Measurements from ENCODE around the gene AFAP1. TPM values are rescaled to one million over a fixed set of nuclear protein-coding genes. Genes with fewer than 3 reads are reported as not detected.

AFAP1 gene
- polyA plus RNA-seq, 2 donors: 2.0 to 4.0 TPM

DNA sequence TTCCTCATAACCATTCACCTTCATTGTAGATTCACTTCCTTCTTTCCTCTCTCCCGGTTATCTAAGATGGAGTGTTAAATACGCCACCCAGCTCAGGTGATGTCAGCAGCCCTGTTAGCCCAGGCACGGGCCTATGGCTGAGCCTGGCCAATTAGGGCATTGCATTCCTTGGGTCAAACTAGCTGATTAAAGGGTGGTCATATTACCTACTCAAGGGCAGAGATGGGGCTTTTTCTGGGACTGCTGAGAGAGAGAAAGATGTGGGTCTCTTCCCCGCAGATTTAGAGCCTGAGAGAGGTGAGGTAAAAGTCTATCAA is 39.9 kb upstream of the AFAP1 start:
- Histone ChIP-seq H3K27me3 (ENCODE audit: control insufficient read depth in 1 of 2, insufficient read depth in 2 of 2, low read length in 2 of 2) (no peaks in the 10 kb centered on the region), H3K9me3 (ENCODE audit: control insufficient read depth in 2 of 2, insufficient read depth in 1 of 2, low read depth in 1 of 2, low read length in 1 of 2) (no peaks in the 10 kb centered on the region), H3K36me3 (ENCODE audit: control insufficient read depth in 2 of 2, insufficient read depth in 2 of 2, low read length in 1 of 2) (peaks cover 0 to 2% of the 10 kb centered on the region in 2 donors), H3K27ac (ENCODE audit: low read depth in 2 of 2, low read length in 1 of 2) (no peak overlapping the region), H3K4me3 (ENCODE audit: low read depth in 1 of 2, low read length in 2 of 2) (no peak overlapping the region), H3K4me1 (ENCODE audit: control insufficient read depth in 2 of 2, insufficient read depth in 2 of 2, low read length in 1 of 2) (peaks cover 7 to 9% of the 10 kb centered on the region in 2 donors)
- WGBS, 2 donors: 78 to 85% methylated on average over 4 of the region's 4 CpGs

DNA sequence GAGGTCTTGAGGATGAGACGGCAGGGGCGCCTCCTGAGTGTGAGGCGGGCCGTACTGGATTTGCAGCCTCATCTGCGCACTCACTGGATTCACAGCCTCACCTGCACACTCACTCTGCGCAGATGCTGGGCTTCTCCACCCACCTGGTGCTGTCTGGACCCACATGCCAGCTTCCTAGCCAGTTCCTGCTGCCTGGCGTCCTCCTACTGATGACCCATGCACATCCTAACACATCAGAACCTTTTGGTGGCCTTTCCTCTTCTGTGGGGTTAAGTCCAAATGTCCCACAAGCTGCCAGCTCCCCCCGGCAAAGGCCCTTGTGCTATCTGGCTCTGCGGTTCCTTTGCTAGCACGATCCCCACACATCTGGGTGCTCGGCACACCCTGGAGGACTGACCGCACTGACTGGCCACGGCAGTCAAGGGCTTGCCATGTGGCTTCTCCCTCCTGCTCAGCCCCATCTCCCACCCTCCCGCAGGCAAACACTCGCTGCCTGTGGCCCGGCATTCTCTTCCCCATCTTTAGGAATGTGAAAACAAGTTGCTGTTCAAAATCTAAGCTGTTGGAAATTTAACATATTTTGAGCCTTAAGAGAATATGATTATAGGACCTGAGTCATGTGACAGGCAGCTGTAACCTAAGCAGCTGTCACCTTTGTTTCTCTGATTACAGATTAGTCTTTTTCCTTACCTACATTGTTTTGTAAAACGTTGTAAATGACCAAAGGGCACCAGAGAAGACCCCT is 39.4 kb upstream of the AFAP1 start:
- WGBS, 2 donors: 77 to 81% methylated on average over 17 of the region's 17 CpGs
- no peak overlapping the region for H3K4me3 ChIP-seq (ENCODE audit: low read depth in 1 of 2, low read length in 2 of 2)
- peaks cover 0 to 2% of the 10 kb centered on the region in 2 donors for H3K36me3 ChIP-seq (ENCODE audit: control insufficient read depth in 2 of 2, insufficient read depth in 2 of 2, low read length in 1 of 2)
- peak overlapping the region; percentile 64 to 75 for H3K27ac ChIP-seq (ENCODE audit: low read depth in 2 of 2, low read length in 1 of 2)
- no peaks in the 10 kb centered on the region for H3K9me3 ChIP-seq (ENCODE audit: control insufficient read depth in 2 of 2, insufficient read depth in 1 of 2, low read depth in 1 of 2, low read length in 1 of 2)
- H3K4me1 ChIP-seq (ENCODE audit: control insufficient read depth in 2 of 2, insufficient read depth in 2 of 2, low read length in 1 of 2): peaks cover 7 to 9% of the 10 kb centered on the region in 2 donors
- H3K27me3 ChIP-seq (ENCODE audit: control insufficient read depth in 1 of 2, insufficient read depth in 2 of 2, low read length in 2 of 2): no peaks in the 10 kb centered on the region

DNA sequence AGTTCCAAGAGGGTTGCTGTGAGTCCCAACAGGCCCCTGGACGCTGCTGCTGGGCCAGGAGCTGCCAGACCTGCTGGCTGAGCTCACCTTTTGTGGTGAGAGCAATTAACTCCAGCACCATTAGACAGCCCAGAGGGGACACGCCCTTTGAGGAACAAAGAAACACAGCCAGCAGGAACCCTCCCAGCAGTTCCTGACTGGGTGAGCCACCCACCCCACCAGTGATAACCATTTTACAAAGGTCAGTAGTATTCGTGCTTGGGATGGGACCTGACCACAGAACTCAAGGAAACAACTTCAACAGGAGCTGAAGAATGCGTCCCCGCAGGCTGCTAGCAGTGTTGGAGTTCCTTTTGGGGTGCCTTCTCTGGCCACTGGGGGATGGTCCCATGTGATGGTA is 38.8 kb upstream of the AFAP1 start:
- H3K27ac ChIP-seq (ENCODE audit: low read depth in 2 of 2, low read length in 1 of 2): peak overlapping the region; percentile 64 to 75
- H3K9me3 ChIP-seq (ENCODE audit: control insufficient read depth in 2 of 2, insufficient read depth in 1 of 2, low read depth in 1 of 2, low read length in 1 of 2): no peaks in the 10 kb centered on the region
- H3K4me3 ChIP-seq (ENCODE audit: low read depth in 1 of 2, low read length in 2 of 2): no peak overlapping the region
- peaks cover 7 to 11% of the 10 kb centered on the region in 2 donors for H3K4me1 ChIP-seq (ENCODE audit: control insufficient read depth in 2 of 2, insufficient read depth in 2 of 2, low read length in 1 of 2)
- 38 to 40% methylated on average over 5 of the region's 5 CpGs for WGBS, 2 donors
- no peaks in the 10 kb centered on the region for H3K27me3 ChIP-seq (ENCODE audit: control insufficient read depth in 1 of 2, insufficient read depth in 2 of 2, low read length in 2 of 2)
- peaks cover 0 to 2% of the 10 kb centered on the region in 2 donors for H3K36me3 ChIP-seq (ENCODE audit: control insufficient read depth in 2 of 2, insufficient read depth in 2 of 2, low read length in 1 of 2)

- 92 to 96% methylated on average over 5 of the region's 5 CpGs for WGBS, 2 donors
- H3K4me1 ChIP-seq (ENCODE audit: control insufficient read depth in 2 of 2, insufficient read depth in 2 of 2, low read length in 1 of 2): peaks cover 12 to 21% of the 10 kb centered on the region in 2 donors
Measured at GRCh38 chr4:7976634-7977033, 37.0 kb upstream of the AFAP1 start.

DNA sequence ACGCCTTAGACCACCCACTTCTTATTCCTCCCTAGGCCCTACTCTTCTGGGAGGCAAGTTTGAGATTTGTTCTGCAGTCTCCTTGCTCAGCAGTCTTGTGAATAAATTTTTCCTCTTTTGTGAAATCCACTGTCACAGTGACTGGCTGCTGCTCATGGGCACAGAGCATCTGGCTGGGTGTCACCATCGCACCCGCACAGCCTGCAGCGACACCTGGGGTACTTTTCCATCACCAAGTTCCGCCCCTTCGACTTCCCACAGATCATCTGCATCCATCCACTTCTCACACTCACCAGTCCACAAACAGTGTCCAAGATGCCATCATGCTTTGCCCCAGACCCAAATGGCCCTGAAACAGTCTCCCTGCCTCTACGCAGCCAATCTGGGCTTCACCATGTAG is 36.4 kb upstream of the AFAP1 start:
- no peak overlapping the region for H3K4me3 ChIP-seq (ENCODE audit: low read depth in 1 of 2, low read length in 2 of 2)
- H3K4me1 ChIP-seq (ENCODE audit: control insufficient read depth in 2 of 2, insufficient read depth in 2 of 2, low read length in 1 of 2): peaks cover 14 to 27% of the 10 kb centered on the region in 2 donors
- H3K9me3 ChIP-seq (ENCODE audit: control insufficient read depth in 2 of 2, insufficient read depth in 1 of 2, low read depth in 1 of 2, low read length in 1 of 2): no peaks in the 10 kb centered on the region
- H3K27ac ChIP-seq (ENCODE audit: low read depth in 2 of 2, low read length in 1 of 2): no peak overlapping the region
- 89 to 92% methylated on average over 7 of the region's 7 CpGs for WGBS, 2 donors
- no peaks in the 10 kb centered on the region for H3K27me3 ChIP-seq (ENCODE audit: control insufficient read depth in 1 of 2, insufficient read depth in 2 of 2, low read length in 2 of 2)
- peaks cover 0 to 2% of the 10 kb centered on the region in 2 donors for H3K36me3 ChIP-seq (ENCODE audit: control insufficient read depth in 2 of 2, insufficient read depth in 2 of 2, low read length in 1 of 2)

More at GRCh38 chr4:7976634-7977033, 37.0 kb upstream of the AFAP1 start:
- Histone ChIP-seq H3K27me3 (ENCODE audit: control insufficient read depth in 1 of 2, insufficient read depth in 2 of 2, low read length in 2 of 2) (no peaks in the 10 kb centered on the region), H3K27ac (ENCODE audit: low read depth in 2 of 2, low read length in 1 of 2) (no peak overlapping the region), H3K4me3 (ENCODE audit: low read depth in 1 of 2, low read length in 2 of 2) (no peak overlapping the region), H3K36me3 (ENCODE audit: control insufficient read depth in 2 of 2, insufficient read depth in 2 of 2, low read length in 1 of 2) (peaks cover 0 to 2% of the 10 kb centered on the region in 2 donors), H3K9me3 (ENCODE audit: control insufficient read depth in 2 of 2, insufficient read depth in 1 of 2, low read depth in 1 of 2, low read length in 1 of 2) (no peaks in the 10 kb centered on the region)

GRCh38 chr4:7974425-7974824 is 34.8 kb upstream of the AFAP1 start:
- peaks cover 15 to 37% of the 10 kb centered on the region in 2 donors for H3K4me1 ChIP-seq (ENCODE audit: control insufficient read depth in 2 of 2, insufficient read depth in 2 of 2, low read length in 1 of 2)
- H3K27me3 ChIP-seq (ENCODE audit: control insufficient read depth in 1 of 2, insufficient read depth in 2 of 2, low read length in 2 of 2): no peaks in the 10 kb centered on the region
- H3K36me3 ChIP-seq (ENCODE audit: control insufficient read depth in 2 of 2, insufficient read depth in 2 of 2, low read length in 1 of 2): no peaks in the 10 kb centered on the region
- WGBS, 2 donors: 96 to 100% methylated on average over 1 of the region's 1 CpG
- H3K9me3 ChIP-seq (ENCODE audit: control insufficient read depth in 2 of 2, insufficient read depth in 1 of 2, low read depth in 1 of 2, low read length in 1 of 2): no peaks in the 10 kb centered on the region
- no peak overlapping the region for H3K4me3 ChIP-seq (ENCODE audit: low read depth in 1 of 2, low read length in 2 of 2)
- H3K27ac ChIP-seq (ENCODE audit: low read depth in 2 of 2, low read length in 1 of 2): no peak overlapping the region

GRCh38 chr4:7973545-7973981 is 33.9 kb upstream of the AFAP1 start:
- H3K4me1 ChIP-seq (ENCODE audit: control insufficient read depth in 2 of 2, insufficient read depth in 2 of 2, low read length in 1 of 2): peaks cover 9 to 30% of the 10 kb centered on the region in 2 donors
- WGBS, 2 donors: 42 to 60% methylated on average over 10 of the region's 10 CpGs
- no peak overlapping the region for H3K4me3 ChIP-seq (ENCODE audit: low read depth in 1 of 2, low read length in 2 of 2)
- no peaks in the 10 kb centered on the region for H3K36me3 ChIP-seq (ENCODE audit: control insufficient read depth in 2 of 2, insufficient read depth in 2 of 2, low read length in 1 of 2)
- H3K27ac ChIP-seq (ENCODE audit: low read depth in 2 of 2, low read length in 1 of 2): peak overlapping the region; percentile 20 to 69
- H3K9me3 ChIP-seq (ENCODE audit: control insufficient read depth in 2 of 2, insufficient read depth in 1 of 2, low read depth in 1 of 2, low read length in 1 of 2): no peaks in the 10 kb centered on the region
- no peaks in the 10 kb centered on the region for H3K27me3 ChIP-seq (ENCODE audit: control insufficient read depth in 1 of 2, insufficient read depth in 2 of 2, low read length in 2 of 2)

- Histone ChIP-seq H3K4me1 (ENCODE audit: control insufficient read depth in 2 of 2, insufficient read depth in 2 of 2, low read length in 1 of 2) (peaks cover 8 to 34% of the 10 kb centered on the region in 2 donors), H3K36me3 (ENCODE audit: control insufficient read depth in 2 of 2, insufficient read depth in 2 of 2, low read length in 1 of 2) (no peaks in the 10 kb centered on the region), H3K27me3 (ENCODE audit: control insufficient read depth in 1 of 2, insufficient read depth in 2 of 2, low read length in 2 of 2) (no peaks in the 10 kb centered on the region), H3K27ac (ENCODE audit: low read depth in 2 of 2, low read length in 1 of 2) (peak overlapping the region; percentile 62), H3K4me3 (ENCODE audit: low read depth in 1 of 2, low read length in 2 of 2) (no peak overlapping the region), H3K9me3 (ENCODE audit: control insufficient read depth in 2 of 2, insufficient read depth in 1 of 2, low read depth in 1 of 2, low read length in 1 of 2) (no peaks in the 10 kb centered on the region)
- WGBS, 2 donors: 80 to 89% methylated on average over 13 of the region's 13 CpGs
Measured at GRCh38 chr4:7971881-7972500, 32.3 kb upstream of the AFAP1 start.

DNA sequence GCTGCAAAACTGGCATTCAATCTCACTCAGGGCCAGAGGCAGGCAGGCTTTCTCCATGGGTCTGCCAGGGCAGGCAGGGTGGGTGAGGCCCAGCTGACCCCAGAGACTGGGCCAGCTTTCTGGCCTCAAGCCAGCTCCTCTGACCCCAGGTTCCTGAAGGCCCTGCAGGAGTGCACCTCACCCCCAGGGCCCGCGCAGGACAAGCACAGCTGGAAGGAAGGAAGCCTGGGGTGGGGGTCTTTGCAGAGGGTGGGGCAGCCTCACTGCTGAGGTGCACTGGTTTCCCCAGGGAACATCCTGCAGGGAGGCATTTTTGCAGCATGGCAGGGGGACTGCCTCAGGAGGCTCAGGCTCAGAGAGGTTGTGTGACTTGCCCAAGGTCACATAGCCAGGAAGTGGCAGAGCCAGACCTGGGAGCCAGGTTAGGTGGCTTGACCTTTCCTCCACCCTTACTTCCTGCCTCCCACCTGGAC is 31.5 kb upstream of the AFAP1 start:
- no peak overlapping the region for H3K4me3 ChIP-seq (ENCODE audit: low read depth in 1 of 2, low read length in 2 of 2)
- peaks cover 8 to 34% of the 10 kb centered on the region in 2 donors for H3K4me1 ChIP-seq (ENCODE audit: control insufficient read depth in 2 of 2, insufficient read depth in 2 of 2, low read length in 1 of 2)
- H3K27ac ChIP-seq (ENCODE audit: low read depth in 2 of 2, low read length in 1 of 2): peak overlapping the region; percentile 57 to 82

More for the DNA sequence above, 31.5 kb upstream of the AFAP1 start:
- Histone ChIP-seq H3K27me3 (ENCODE audit: control insufficient read depth in 1 of 2, insufficient read depth in 2 of 2, low read length in 2 of 2) (no peaks in the 10 kb centered on the region), H3K36me3 (ENCODE audit: control insufficient read depth in 2 of 2, insufficient read depth in 2 of 2, low read length in 1 of 2) (peaks cover 0 to 2% of the 10 kb centered on the region in 2 donors), H3K9me3 (ENCODE audit: control insufficient read depth in 2 of 2, insufficient read depth in 1 of 2, low read depth in 1 of 2, low read length in 1 of 2) (no peaks in the 10 kb centered on the region)
- 63 to 66% methylated on average over 2 of the region's 2 CpGs for WGBS, 2 donors
